Inflammatory macrophage (primary cell): Measurements from ENCODE around the gene SEC61A1.

Experiments used
- DNase-seq, 2 donors: peaks; one replicate each; pipeline ENCODE4 v3.0.0-alpha.2; 2020 to 2022

The SEC61A1 gene

DNA sequence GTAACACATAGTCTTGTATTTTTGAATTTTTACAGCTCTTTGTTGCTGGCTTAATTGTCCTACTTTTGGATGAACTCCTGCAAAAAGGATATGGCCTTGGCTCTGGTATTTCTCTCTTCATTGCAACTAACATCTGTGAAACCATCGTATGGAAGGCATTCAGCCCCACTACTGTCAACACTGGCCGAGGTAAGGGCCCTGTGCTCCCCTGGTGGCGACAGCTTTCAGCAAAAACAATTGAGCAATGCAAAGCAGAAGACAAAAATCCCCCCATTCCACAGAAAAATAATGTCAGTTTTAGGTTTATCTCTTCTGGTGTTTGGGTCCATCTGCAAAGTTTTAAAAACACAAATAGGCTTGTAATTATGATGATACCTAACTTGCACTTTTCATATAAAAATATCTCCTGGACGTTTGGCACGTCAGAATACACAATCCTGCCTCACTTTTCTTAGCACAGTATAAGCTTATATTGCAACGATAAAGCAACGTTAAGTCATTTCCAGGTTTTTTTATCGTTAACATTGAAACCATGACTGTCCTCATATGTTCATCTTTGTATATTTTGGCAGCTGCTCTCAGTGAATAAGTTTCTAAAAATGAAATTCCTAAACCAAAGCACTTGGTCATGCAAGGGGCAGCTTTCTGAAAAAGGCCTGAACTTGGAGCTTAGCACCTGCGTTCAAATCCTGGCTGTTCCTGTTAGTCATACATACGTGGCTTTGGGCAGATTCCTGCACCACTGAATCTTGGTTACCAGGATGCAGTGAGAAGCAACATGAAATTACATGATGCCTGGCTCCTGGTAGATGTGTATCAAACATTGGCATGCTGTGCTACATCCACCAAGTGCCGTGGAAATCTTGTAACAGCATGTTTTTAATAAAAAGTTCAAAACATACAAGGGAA, 8.5 kb downstream of the SEC61A1 start:
- no peak for DNase-seq

GRCh38 chr3:128062033-128062745, 10.0 kb downstream of the SEC61A1 start:
- DNase-seq: no peak

DNA sequence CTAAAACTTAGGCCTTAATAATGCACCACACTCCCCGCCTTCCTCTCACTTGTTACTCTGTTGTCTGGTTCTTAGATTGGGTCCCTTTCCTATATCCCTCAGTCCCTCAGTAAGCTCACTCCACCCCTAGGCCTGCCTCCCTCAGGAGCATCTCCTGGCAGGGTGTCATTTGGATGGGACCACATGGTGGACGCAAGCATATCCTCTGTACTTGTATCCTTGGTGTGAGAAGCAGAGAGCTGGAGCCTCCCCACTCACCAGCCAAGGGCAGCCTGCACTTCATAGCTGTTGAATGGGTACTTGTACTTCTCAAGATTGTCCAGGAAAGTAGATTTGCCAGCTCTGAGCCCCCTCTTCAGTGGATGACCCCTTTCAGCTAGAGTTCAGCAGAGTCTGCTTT, 11.6 kb downstream of the SEC61A1 start:
- DNase-seq: no peak

DNA sequence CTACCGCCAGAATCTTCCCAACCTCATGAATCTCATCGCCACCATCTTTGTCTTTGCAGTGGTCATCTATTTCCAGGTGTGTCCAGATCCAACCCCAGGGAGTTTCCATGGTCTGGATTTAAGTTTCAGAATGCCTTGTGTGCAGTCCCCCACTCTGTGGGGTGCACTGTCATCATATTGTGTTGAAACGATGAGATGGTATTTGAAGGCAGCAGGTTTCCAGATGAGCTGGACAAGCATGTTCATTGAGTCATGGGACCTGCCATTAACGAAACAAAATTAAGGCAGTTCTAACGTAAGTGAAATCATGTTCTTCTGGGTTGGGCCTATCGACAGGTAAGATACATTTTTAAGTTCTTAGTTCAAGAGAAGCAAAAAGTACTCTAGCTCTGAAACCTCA, 12.7 kb downstream of the SEC61A1 start:
- DNase-seq: no peak

GRCh38 chr3:128066114-128066513, 13.9 kb downstream of the SEC61A1 start:
- DNase-seq: no peak

DNA sequence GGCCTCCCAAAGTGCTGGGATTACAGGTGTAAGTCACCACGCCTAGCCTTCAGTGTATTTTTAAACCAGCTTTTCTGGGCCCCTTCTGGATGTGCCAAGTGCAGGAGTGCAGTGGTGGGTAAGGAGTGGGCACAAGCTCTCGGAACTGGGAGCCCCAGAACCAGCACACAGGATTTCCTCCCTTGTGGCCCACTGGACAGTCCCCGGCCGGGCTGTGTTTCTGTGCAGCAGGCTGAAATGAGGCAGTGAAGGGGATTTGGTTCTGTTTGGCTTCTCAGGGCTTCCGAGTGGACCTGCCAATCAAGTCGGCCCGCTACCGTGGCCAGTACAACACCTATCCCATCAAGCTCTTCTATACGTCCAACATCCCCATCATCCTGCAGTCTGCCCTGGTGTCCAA, 14.4 kb downstream of the SEC61A1 start:
- no peak for DNase-seq

DNA sequence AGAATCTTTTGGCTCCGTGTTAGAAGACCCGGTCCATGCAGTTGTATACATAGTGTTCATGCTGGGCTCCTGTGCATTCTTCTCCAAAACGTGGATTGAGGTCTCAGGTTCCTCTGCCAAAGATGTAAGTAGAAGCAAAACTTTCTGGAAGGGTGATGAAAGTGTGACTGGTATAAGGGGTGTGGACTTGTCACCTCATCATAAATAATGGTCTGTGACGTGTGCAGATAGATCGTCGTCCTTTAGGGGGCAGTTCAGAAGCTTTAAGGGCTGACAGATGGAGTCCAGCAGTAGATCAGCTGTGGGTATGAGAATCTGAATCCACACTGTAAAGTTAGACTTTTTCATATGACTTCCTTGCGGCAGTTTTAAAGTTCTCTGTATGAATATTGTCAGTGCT, 15.3 kb downstream of the SEC61A1 start:
- DNase-seq: no peak

DNA sequence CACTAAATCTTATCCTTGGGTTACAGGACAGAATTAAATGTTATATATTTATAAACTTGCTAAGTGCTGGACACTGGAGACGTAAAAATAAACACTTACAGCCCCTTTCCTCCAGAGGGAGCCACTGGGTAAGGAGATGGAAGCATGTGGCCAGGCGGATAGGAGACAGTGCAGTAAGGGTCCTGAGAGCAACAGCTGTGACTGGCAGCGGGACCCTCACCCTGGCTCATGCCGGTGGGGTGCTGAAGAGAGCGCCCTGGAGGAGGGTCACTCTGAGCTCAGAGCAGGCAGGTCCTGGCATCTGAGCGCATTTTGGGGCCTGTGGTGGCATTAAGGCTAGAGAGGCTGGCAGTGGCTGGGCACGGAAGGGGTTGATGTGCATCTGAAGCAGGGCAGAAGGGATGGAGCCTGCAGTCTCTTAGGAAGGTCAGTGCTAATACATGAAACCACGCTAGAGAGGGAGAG, 16.0 kb downstream of the SEC61A1 start:
- peak; percentile 37 to 44 for DNase-seq

DNA sequence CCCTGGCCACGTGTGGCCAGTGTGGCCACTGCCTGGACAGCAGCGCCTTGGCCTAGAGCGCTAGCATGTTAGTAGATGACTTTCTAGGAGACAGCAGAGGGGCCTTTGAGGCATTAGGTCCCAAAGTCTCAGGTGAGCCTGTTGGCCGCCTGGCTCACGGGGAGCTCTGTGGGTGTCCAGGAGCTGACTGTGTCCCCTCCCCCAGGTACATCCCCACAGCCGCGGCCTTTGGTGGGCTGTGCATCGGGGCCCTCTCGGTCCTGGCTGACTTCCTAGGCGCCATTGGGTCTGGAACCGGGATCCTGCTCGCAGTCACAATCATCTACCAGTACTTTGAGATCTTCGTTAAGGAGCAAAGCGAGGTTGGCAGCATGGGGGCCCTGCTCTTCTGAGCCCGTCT, 17.0 kb downstream of the SEC61A1 start:
- no peak for DNase-seq

- DNase-seq: no peak
Observed at GRCh38 chr3:128070898-128071591, 18.8 kb downstream of the SEC61A1 start.

DNA sequence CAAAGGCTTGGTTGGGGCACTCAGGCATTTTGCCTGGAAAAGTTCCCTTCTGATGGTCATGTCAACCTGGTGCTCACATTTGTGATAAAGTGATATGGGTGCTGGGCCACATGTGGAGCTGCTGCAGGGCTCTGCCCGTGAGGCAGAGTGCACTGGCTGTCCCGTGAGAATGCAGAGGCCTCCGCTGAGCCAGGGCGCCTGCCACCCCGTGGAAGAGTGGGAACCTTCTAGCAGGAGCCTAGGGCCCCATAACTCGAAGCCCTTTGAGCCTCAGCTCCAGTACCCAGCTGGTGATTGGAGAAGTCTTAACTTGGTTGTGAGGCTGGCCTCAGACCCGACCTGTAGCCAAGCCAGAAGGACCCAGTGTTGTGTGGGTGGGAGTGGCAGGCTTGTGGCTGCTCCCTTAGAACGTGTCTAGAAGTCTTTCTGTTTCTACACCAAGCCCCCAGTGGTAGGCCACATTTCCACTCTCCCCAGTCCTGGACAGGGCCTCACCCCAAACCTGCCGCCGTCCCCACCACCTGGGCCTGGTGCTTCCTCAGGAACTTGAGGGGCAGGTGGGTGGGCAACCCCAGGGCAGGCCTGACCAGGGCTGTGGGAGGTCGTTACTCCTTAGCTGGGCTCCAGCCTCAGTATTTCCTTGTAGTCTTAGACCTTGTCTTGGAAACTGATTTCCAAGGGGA, 19.7 kb downstream of the SEC61A1 start:
- no peak for DNase-seq

GRCh38 chr3:128072454-128073184, 20.4 kb downstream of the SEC61A1 start:
- no peak for DNase-seq

- DNase-seq: no peak
Observed at GRCh38 chr3:128073185-128073725, 21.0 kb downstream of the SEC61A1 start.

DNA sequence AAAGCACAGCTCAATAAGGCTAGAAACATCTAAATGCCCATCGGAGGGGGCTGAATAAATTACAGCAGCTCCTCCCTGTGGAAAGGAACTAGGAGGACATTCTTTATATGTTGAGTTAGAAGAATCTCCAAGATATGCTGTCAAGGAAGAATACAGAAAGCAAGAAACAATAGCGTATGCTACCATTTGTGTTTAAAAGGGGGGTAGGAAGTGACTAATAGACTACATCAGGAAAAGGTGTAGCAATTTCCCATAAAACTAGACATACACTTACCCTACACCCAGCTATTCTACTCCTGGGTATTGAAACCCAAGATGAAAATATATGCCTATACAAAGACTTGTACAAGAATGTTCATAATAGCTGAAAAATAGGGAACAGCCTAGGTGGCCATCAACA, 21.6 kb downstream of the SEC61A1 start:
- DNase-seq: no peak

GRCh38 chr3:128074851-128075521, 22.7 kb downstream of the SEC61A1 start:
- DNase-seq: peak; percentile 15 to 47

DNA sequence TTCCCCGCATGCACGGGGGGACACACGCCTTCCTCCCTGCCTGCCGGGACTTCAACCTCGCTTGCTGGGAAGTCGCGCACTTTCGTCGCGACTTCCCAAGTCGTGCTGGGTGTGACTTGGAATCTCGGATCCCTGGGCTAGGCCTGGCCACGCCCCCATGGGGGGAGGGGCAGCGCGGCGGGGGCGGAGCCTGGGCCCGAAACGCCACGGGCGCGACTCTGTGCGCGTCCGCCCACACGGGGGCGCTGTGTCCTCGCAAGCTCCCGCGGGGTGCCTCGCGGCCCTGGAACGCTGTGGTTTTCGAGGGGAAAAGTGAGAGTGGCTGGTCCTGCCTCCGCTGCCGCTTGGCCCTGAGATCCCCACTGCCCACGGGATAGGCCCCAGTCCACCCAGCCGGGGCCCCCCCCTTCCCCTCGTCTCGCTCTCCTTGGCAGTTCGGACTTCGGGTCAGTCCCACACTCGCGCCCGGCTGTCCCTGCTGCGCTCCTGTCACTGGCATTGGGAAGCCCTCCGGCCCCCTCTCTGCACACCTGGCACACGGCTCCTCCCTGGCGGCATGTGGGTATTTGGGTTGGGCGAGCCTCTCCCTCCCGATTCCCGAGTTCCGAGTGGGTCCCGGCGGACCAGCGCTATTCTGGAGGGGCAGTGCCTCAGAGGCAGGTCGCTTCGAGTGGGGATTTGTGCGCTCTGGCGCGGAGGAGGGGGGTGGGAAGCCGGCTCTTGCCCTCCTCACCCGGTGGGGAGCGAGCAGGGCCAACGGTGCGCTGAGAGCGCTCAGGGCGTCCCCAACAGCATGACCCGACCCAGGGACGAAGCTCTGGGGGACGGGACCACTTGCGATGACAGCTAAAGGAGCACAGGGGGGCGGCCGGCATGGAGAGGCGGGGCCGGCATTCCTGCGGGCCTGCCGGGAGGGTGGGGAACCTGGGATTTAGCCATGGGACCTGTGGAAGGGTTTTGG, 23.6 kb downstream of the SEC61A1 start:
- peak; percentile 90 to 94 for DNase-seq

- peak; percentile 54 to 65 for DNase-seq
Observed at GRCh38 chr3:128076483-128077201, 24.4 kb downstream of the SEC61A1 start.

DNA sequence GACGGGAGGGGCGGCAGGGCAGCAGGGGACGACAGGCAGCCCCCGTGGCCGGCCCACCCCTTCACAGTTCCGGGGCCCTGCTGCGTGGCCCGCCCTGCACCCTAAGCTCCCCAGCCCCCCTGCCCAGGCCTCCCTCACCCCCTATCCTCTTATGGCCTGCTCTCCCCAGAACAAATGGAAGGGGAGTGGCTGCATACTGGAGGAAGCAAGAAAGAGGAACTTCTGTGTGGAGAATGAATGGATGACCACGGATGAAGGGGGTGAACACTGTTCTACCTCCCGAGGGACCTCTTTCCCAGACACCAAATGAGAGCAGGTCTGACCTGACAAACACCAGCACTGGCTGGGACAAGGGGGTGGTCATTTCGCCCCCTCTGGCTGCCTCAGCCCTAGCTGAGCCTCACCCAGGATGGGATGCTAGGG, 25.0 kb downstream of the SEC61A1 start:
- DNase-seq: peak; percentile 54 to 56

- peak; percentile 45 to 63 for DNase-seq
Observed at GRCh38 chr3:128077665-128078064, 25.4 kb downstream of the SEC61A1 start.
